Esophagus muscularis mucosa (tissue), 4 donors: ENCODE measurements around the gene DAG1. TPM values are rescaled to one million over a fixed set of nuclear protein-coding genes. Genes with fewer than 3 reads are reported as not detected.

Experiments
- DNase-seq: peaks from one replicate; pipeline ENCODE4 v3.0.0-alpha.2; 2017; ENCODE audit errors: extremely low spot score
- H3K27ac ChIP-seq, 4 donors: fragments of 200-600 bp; sonication (generic); replicated peaks in 1 of 4; 1 replicate in 3 of 4; 2 replicates in 1 of 4; pipeline ENCODE4 v1.5.1; 2016 to 2019; ENCODE audit warnings: mild to moderate bottlenecking in 1 of 4
- H3K27me3 ChIP-seq, 4 donors: fragments of 200-600 bp; sonication (generic); one replicate each; pipeline versions ENCODE4 v1.5.1 to v1.6.0; 2016 to 2019
- H3K36me3 ChIP-seq, 4 donors: fragments of 200-600 bp; sonication (generic); one replicate each; pipeline ENCODE4 v1.5.1; 2016 to 2019
- H3K4me1 ChIP-seq, 4 donors: fragments of 200-600 bp; sonication (generic); one replicate each; pipeline ENCODE4 v1.5.1; 2016 to 2019
- H3K4me3 ChIP-seq, 4 donors: fragments of 200-600 bp; sonication (generic); 1 replicate in 2 of 4; 2 replicates in 2 of 4; pipeline ENCODE4 v1.5.1; 2016 to 2019; ENCODE audit warnings: mild to moderate bottlenecking in 4 of 4, moderate library complexity in 1 of 4
- H3K9me3 ChIP-seq, 4 donors: fragments of 200-600 bp; sonication (generic); 1 replicate in 3 of 4; 2 replicates in 1 of 4; pipeline ENCODE4 v1.5.1; 2016 to 2019
- EP300 ChIP-seq: sonication (generic); formaldehyde crosslinking; IDR thresholded peaks from one replicate; pipeline ENCODE4 v1.6.1; 2017; ENCODE audit warnings: antibody characterized with exemption
- POLR2A ChIP-seq: fragments of 450-650 bp; IDR thresholded peaks from one replicate; pipeline ENCODE4 v1.6.1; 2017; ENCODE audit warnings: antibody characterized with exemption, moderate library complexity, mild to moderate bottlenecking, low read depth
- POLR2AphosphoS5 ChIP-seq, 2 donors: sonication (generic); formaldehyde crosslinking; IDR thresholded peaks; one replicate each; pipeline ENCODE4 v1.6.1; 2017; ENCODE audit warnings: antibody characterized with exemption in 2 of 2
- WGBS: methylation state at CpG from one replicate; pipeline ENCODE4 v1.1.5; 2018; 5-methylcytosine and 5-hydroxymethylcytosine counted together
- intact Hi-C: fragments of 100-400 bp; cut with DNase I; formaldehyde crosslinking; loops from one replicate; pipeline ENCODE4 v1.15.1; 2023
- total RNA-seq, 4 donors: library from RNA; depleted of rRNA; stranded (reverse); fragments of >200 nt; gene quantifications; one replicate each; pipeline versions ENCODE4 v1.1.0 to v1.2.1, GENCODE V29; 2016
- TF ChIP-seq, protein P1 (sequence below), 3 experiments: fragments of 200-600 bp in 2 of 3; fragments of 450-650 bp in 1 of 3; sonication (generic) in 2 of 3; IDR thresholded peaks; one replicate each; pipeline ENCODE4 v1.5.1; 2017 to 2019; ENCODE audit warnings: antibody characterized with exemption in 3 of 3, mild to moderate bottlenecking in 2 of 3, moderate library complexity in 1 of 3

The DAG1 gene
- total RNA-seq, 4 donors from 2014 or later: 89.3 to 190 (median 135) TPM

DNA sequence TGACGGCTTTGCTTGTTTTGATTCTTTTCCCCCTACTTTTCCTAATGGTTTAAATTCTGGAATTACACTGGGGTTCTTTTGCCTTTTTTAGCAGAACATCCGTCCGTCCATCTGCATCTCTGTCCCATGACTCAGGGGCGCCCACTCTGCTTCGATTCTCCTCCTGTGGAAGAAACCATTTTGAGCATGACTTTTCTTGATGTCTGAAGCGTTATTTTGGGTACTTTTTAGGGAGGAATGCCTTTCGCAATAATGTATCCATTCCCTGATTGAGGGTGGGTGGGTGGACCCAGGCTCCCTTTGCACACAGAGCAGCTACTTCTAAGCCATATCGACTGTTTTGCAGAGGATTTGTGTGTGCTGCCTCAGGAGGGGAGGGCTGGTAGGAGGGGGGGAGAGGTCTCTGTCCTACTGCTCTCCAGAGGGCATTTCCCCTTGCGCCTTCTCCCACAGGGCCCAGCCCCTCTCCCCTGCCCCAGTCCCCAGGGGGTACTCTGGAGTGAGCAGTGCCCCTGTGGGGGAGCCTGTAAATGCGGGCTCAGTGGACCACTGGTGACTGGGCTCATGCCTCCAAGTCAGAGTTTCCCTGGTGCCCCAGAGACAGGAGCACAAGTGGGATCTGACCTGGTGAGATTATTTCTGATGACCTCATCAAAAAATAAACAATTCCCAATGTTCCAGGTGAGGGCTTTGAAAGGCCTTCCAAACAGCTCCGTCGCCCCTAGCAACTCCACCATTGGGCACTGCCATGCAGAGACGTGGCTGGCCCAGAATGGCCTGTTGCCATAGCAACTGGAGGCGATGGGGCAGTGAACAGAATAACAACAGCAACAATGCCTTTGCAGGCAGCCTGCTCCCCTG lies 64.7 kb downstream of the DAG1 start:
- TF ChIP-seq, protein P1, sequence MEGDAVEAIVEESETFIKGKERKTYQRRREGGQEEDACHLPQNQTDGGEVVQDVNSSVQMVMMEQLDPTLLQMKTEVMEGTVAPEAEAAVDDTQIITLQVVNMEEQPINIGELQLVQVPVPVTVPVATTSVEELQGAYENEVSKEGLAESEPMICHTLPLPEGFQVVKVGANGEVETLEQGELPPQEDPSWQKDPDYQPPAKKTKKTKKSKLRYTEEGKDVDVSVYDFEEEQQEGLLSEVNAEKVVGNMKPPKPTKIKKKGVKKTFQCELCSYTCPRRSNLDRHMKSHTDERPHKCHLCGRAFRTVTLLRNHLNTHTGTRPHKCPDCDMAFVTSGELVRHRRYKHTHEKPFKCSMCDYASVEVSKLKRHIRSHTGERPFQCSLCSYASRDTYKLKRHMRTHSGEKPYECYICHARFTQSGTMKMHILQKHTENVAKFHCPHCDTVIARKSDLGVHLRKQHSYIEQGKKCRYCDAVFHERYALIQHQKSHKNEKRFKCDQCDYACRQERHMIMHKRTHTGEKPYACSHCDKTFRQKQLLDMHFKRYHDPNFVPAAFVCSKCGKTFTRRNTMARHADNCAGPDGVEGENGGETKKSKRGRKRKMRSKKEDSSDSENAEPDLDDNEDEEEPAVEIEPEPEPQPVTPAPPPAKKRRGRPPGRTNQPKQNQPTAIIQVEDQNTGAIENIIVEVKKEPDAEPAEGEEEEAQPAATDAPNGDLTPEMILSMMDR (IDR thresholded peaks at IDR 0.05): no peak
- TF ChIP-seq EP300 (no peak), POLR2A (no peak), POLR2AphosphoS5 (IDR thresholded peaks at IDR 0.05) (no peak)
- 77% methylated on average over 14 of the region's 14 CpGs for WGBS
- intact Hi-C loops: no loop called here
- H3K27ac ChIP-seq: peak overlapping the region; percentile 55 to 69 (median 58)
- H3K4me3 ChIP-seq: no peak overlapping the region
- H3K4me1 ChIP-seq: peaks cover 6 to 42% (median 31%) of the 10 kb centered on the region in 4 donors
- H3K36me3 ChIP-seq: peaks cover 26 to 38% (median 36%) of the 10 kb centered on the region in 4 donors
- no peaks in the 10 kb centered on the region for H3K9me3 ChIP-seq
- no peaks in the 10 kb centered on the region for H3K27me3 ChIP-seq
- no peak for DNase-seq

- DNase-seq: no peak
- H3K9me3 ChIP-seq: no peaks in the 10 kb centered on the region
- intact Hi-C loops: no loop called here
- peak overlapping the region in 2 of 4 donors; percentile 10 to 57 for H3K27ac ChIP-seq
- peaks cover 13 to 52% (median 40%) of the 10 kb centered on the region in 4 donors for H3K4me1 ChIP-seq
- TF ChIP-seq, protein P1 (IDR thresholded peaks at IDR 0.05): no peak
- TF ChIP-seq POLR2AphosphoS5 (IDR thresholded peaks at IDR 0.05): no peak
- TF ChIP-seq EP300: no peak
- TF ChIP-seq POLR2A: no peak
- WGBS: 65% methylated on average over 3 of the region's 7 CpGs
- no peak overlapping the region for H3K4me3 ChIP-seq
- H3K36me3 ChIP-seq: peaks cover 20 to 30% (median 27%) of the 10 kb centered on the region in 4 donors
- H3K27me3 ChIP-seq: no peaks in the 10 kb centered on the region
These were observed 66.2 kb downstream of the DAG1 start for GRCh38 chr3:49535971-49536874.

GRCh38 chr3:49536875-49537533 lies 66.9 kb downstream of the DAG1 start:
- DNase-seq: no peak
- intact Hi-C loops: no loop called here
- peaks cover 13 to 22% (median 19%) of the 10 kb centered on the region in 4 donors for H3K36me3 ChIP-seq
- WGBS: 90% methylated on average over 16 of the region's 16 CpGs
- H3K4me3 ChIP-seq: no peak overlapping the region
- TF ChIP-seq POLR2AphosphoS5 (IDR thresholded peaks at IDR 0.05) (no peak), POLR2A (no peak), EP300 (no peak)
- TF ChIP-seq, protein P1 (IDR thresholded peaks at IDR 0.05): no peak
- H3K9me3 ChIP-seq: no peaks in the 10 kb centered on the region
- peaks cover 13 to 52% (median 40%) of the 10 kb centered on the region in 4 donors for H3K4me1 ChIP-seq
- no peaks in the 10 kb centered on the region for H3K27me3 ChIP-seq
- no peak overlapping the region for H3K27ac ChIP-seq

DNA sequence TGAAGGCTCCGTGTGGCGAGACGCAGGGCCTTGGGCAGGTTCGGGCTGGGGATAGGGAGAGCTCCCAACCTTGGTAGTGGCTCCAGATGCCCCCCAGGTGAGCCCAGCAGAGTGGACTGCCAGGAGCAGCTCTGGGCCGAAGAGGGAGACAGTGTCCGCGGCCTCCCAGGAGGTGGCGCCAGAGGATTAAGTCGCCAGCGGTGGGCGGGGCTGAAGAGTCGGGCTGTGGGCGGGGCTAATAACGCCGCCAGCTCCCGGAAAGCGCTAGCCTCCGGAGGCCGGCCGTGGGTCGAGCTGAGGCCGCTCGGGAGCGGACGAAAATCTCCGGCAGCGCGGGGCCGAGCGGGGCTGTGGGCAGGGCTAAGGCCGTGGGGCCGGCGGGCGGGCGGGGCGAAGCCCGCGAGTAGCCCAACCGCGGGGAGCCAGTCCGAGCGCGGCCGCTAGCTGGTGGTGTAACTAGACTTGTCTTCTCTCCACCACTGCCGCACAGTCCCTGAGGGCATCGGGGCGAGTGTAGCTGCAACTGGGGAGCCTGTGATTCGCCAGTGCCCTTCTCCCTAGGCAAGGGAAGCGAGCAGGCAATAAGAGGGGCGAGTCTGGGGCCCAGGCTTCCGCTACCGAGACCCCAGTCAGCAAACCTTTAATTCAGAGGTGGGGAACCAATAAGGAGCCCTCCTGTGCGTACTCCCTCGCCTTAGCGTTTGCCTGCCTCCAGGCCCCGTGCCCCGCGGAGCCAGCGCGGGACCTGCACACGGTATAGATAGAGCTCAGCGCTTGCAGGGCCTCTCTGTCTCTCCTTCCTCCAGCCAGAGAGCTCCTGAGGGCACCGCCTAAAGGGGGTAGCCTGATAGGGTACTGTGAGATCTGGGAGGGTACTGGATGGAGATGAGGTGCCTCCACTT lies 69.8 kb downstream of the DAG1 start:
- Histone ChIP-seq H3K4me3 (peak overlapping the region; percentile 56 to 69 (median 58)), H3K36me3 (no peaks in the 10 kb centered on the region), H3K27ac (peak overlapping the region; percentile 83 to 90 (median 86)), H3K27me3 (no peaks in the 10 kb centered on the region), H3K9me3 (no peaks in the 10 kb centered on the region), H3K4me1 (peaks cover 8 to 37% (median 30%) of the 10 kb centered on the region in 4 donors)
- intact Hi-C loops: loop anchor here (2.0 kb wide), 1 partner anchor 131 kb away; no protein-coding TSS in a partner anchor
- peak; percentile 98 for DNase-seq
- 0% methylated on average over 30 of the region's 63 CpGs for WGBS
- no peak for TF ChIP-seq EP300
- peak; percentile 70 to 78 for TF ChIP-seq POLR2AphosphoS5 (IDR thresholded peaks at IDR 0.05)
- TF ChIP-seq, protein P1 (IDR thresholded peaks at IDR 0.05): peak; percentile 86 to 98 (median 92)
- TF ChIP-seq POLR2A: no peak
